ENCODE measurements around the gene IRGQ. TPM values are rescaled to one million over a fixed set of nuclear protein-coding genes. Genes with fewer than 3 reads are reported as not detected.
"Not testable (repeated sequence)": the region's sequence is repeated elsewhere in the genome, so short reads cannot be mapped to it uniquely, and the experiment has no call there.

Gene IRGQ
- polyA plus RNA-seq, 3 donors, result 1.8 to 49.6 (median 2.9) TPM

- H3K36me3 ChIP-seq (replicated peaks in 1 of 2; ENCODE audit: control insufficient read depth in 1 of 2, insufficient read depth in 2 of 2, low read length in 2 of 2), result peaks cover under 1 to 14% of the 10 kb centered on the region in 2 donors
- no peaks in the 10 kb centered on the region for H3K9me3 ChIP-seq (replicated peaks in 1 of 2; ENCODE audit: control insufficient read depth in 1 of 2, insufficient read depth in 1 of 2, low read length in 2 of 2)
- peaks cover 9% of the 10 kb centered on the region for H3K4me1 Mint-ChIP-seq
- 100% methylated on average over 5 of the region's 7 CpGs for WGBS (ENCODE audit: insufficient coverage)
- H3K27me3 Mint-ChIP-seq (ENCODE audit: low read depth in 3 of 3), result peaks cover 0 to 2% (median 0%) of the 10 kb centered on the region in 3 donors
- no peaks in the 10 kb centered on the region for H3K27me3 ChIP-seq (ENCODE audit: control insufficient read depth in 2 of 2, insufficient read depth in 2 of 2, low read length in 2 of 2)
- no peaks in the 10 kb centered on the region for H4K20me1 ChIP-seq (ENCODE audit: insufficient read depth, low read length)
- peak overlapping the region in 1 of 3 experiments; percentile 69 for H3K4me3 ChIP-seq (replicated peaks in 1 of 3; ENCODE audit: low read depth in 2 of 3, low read length in 3 of 3)
- no peak for TF ChIP-seq CTCF (IDR thresholded peaks at IDR 0.05)
- peak overlapping the region; percentile 83 for H2AFZ ChIP-seq (ENCODE audit: insufficient read depth, low read depth, low read length, poor library complexity, severe bottlenecking)
- H3K4me1 ChIP-seq (ENCODE audit: control insufficient read depth in 1 of 2, insufficient read depth in 2 of 2, low read length in 2 of 2), result peaks cover 6 to 11% of the 10 kb centered on the region in 2 donors
- H3K4me3 Mint-ChIP-seq, result no peak overlapping the region
- H3K4me2 ChIP-seq (replicated peaks; ENCODE audit: extremely low read depth, low read length, poor library complexity, severe bottlenecking), result no peak overlapping the region
- H3K27ac Mint-ChIP-seq, result peak overlapping the region in 1 of 7 donors; percentile 0
- intact Hi-C loops (cut with micrococcal nuclease), result no loop called here
- no peak overlapping the region for H3K27ac ChIP-seq (ENCODE audit: low read depth in 1 of 2, low read length in 2 of 2)
- H3K9me3 Mint-ChIP-seq, result peaks cover 0 to 2% (median 0%) of the 10 kb centered on the region in 7 donors
- no peak for DNase-seq
- H3K9ac ChIP-seq (ENCODE audit: insufficient read depth, low read length, poor library complexity, severe bottlenecking), result no peak overlapping the region
- peaks cover 18 to 20% of the 10 kb centered on the region in 2 donors for H3K36me3 Mint-ChIP-seq
- H3K79me2 ChIP-seq (ENCODE audit: insufficient read depth, low read length), result no peaks in the 10 kb centered on the region
Measured at GRCh38 chr19:43606569-43607229, 10.8 kb upstream of the IRGQ start.

GRCh38 chr19:43605875-43606568, 10.1 kb upstream of the IRGQ start:
- Histone ChIP-seq H3K27ac (ENCODE audit: low read depth in 1 of 2, low read length in 2 of 2) (no peak overlapping the region), H3K27me3 (ENCODE audit: control insufficient read depth in 2 of 2, insufficient read depth in 2 of 2, low read length in 2 of 2) (no peaks in the 10 kb centered on the region), H4K20me1 (ENCODE audit: insufficient read depth, low read length) (no peaks in the 10 kb centered on the region), H3K9ac (ENCODE audit: insufficient read depth, low read length, poor library complexity, severe bottlenecking) (no peak overlapping the region), H2AFZ (ENCODE audit: insufficient read depth, low read depth, low read length, poor library complexity, severe bottlenecking) (no peak overlapping the region), H3K36me3 (replicated peaks in 1 of 2; ENCODE audit: control insufficient read depth in 1 of 2, insufficient read depth in 2 of 2, low read length in 2 of 2) (peaks cover 7 to 21% of the 10 kb centered on the region in 2 donors), H3K4me2 (replicated peaks; ENCODE audit: extremely low read depth, low read length, poor library complexity, severe bottlenecking) (no peak overlapping the region), H3K9me3 (replicated peaks in 1 of 2; ENCODE audit: control insufficient read depth in 1 of 2, insufficient read depth in 1 of 2, low read length in 2 of 2) (no peaks in the 10 kb centered on the region), H3K4me1 (ENCODE audit: control insufficient read depth in 1 of 2, insufficient read depth in 2 of 2, low read length in 2 of 2) (peaks cover 6 to 11% of the 10 kb centered on the region in 2 donors), H3K4me3 (replicated peaks in 1 of 3; ENCODE audit: low read depth in 2 of 3, low read length in 3 of 3) (no peak overlapping the region), H3K79me2 (ENCODE audit: insufficient read depth, low read length) (no peaks in the 10 kb centered on the region)
- Mint-ChIP-seq H3K27ac (no peak overlapping the region), H3K36me3 (peaks cover 22 to 23% of the 10 kb centered on the region in 2 donors), H3K4me3 (no peak overlapping the region), H3K4me1 (peaks cover 9% of the 10 kb centered on the region), H3K27me3 (ENCODE audit: low read depth in 3 of 3) (peaks cover 0 to 2% (median 0%) of the 10 kb centered on the region in 3 donors), H3K9me3 (no peaks in the 10 kb centered on the region)
- TF ChIP-seq CTCF (IDR thresholded peaks at IDR 0.05), result no peak
- DNase-seq, result no peak
- intact Hi-C loops (cut with micrococcal nuclease), result no loop called here
- 80% methylated on average over 3 of the region's 7 CpGs for WGBS (ENCODE audit: insufficient coverage)

- H3K27me3 Mint-ChIP-seq (ENCODE audit: low read depth in 3 of 3); intact Hi-C loops (cut with micrococcal nuclease): not testable (repeated sequence)
- peak overlapping the region in 1 of 7 donors; percentile 19 for H3K27ac Mint-ChIP-seq
Measured at GRCh38 chr19:43600326-43600725, 4.4 kb upstream of the IRGQ start.

More at GRCh38 chr19:43600326-43600725, 4.4 kb upstream of the IRGQ start:
- not testable (repeated sequence) for H3K9ac ChIP-seq (ENCODE audit: insufficient read depth, low read length, poor library complexity, severe bottlenecking); H2AFZ ChIP-seq (ENCODE audit: insufficient read depth, low read depth, low read length, poor library complexity, severe bottlenecking); H3K4me3 Mint-ChIP-seq; H3K4me3 ChIP-seq (replicated peaks in 1 of 3; ENCODE audit: low read depth in 2 of 3, low read length in 3 of 3); H3K9me3 ChIP-seq (replicated peaks in 1 of 2; ENCODE audit: control insufficient read depth in 1 of 2, insufficient read depth in 1 of 2, low read length in 2 of 2); H3K4me2 ChIP-seq (replicated peaks; ENCODE audit: extremely low read depth, low read length, poor library complexity, severe bottlenecking); H3K9me3 Mint-ChIP-seq; H3K27ac ChIP-seq (ENCODE audit: low read depth in 1 of 2, low read length in 2 of 2); H4K20me1 ChIP-seq (ENCODE audit: insufficient read depth, low read length); H3K27me3 ChIP-seq (ENCODE audit: control insufficient read depth in 2 of 2, insufficient read depth in 2 of 2, low read length in 2 of 2); DNase-seq
- H3K4me1 Mint-ChIP-seq, result peaks cover 20% of the 10 kb centered on the region
- peaks cover 30 to 38% of the 10 kb centered on the region in 2 donors for H3K36me3 Mint-ChIP-seq
- H3K4me1 ChIP-seq (ENCODE audit: control insufficient read depth in 1 of 2, insufficient read depth in 2 of 2, low read length in 2 of 2), result peaks cover 18% of the 10 kb centered on the region in 2 donors
- WGBS (ENCODE audit: insufficient coverage), result 100% methylated on average over 2 of the region's 5 CpGs
- peaks cover 27 to 50% of the 10 kb centered on the region in 2 donors for H3K36me3 ChIP-seq (replicated peaks in 1 of 2; ENCODE audit: control insufficient read depth in 1 of 2, insufficient read depth in 2 of 2, low read length in 2 of 2)
- peaks cover 28% of the 10 kb centered on the region for H3K79me2 ChIP-seq (ENCODE audit: insufficient read depth, low read length)

All from CD14-positive monocyte (primary cell).